PFSK-1 (cell line): Measurements from ENCODE around the gene TBPL2.

Source experiments
- POLR2AphosphoS5 ChIP-seq: IDR thresholded peaks from 2 replicates; pipeline ENCODE4 v1.6.1; 2012; ENCODE audit warnings: low read depth, mild to moderate bottlenecking, control low read depth, low read length, moderate library complexity
- REST ChIP-seq, 2 experiments: IDR thresholded peaks; 2 replicates each; pipeline versions ENCODE4 v1.6.1 to v1.8.0; 2011 to 2012; ENCODE audit warnings: low read depth in 2 of 2, low read length in 2 of 2, control low read depth in 1 of 2, inconsistent platforms in 1 of 2, mild to moderate bottlenecking in 1 of 2, moderate library complexity in 1 of 2; ENCODE audit not compliant: insufficient read depth in 1 of 2
- SIN3A ChIP-seq: IDR thresholded peaks from 2 replicates; pipeline ENCODE4 v1.6.1; 2012; ENCODE audit warnings: mild to moderate bottlenecking, low read length, moderate library complexity, borderline replicate concordance; ENCODE audit not compliant: insufficient read depth
- TAF1 ChIP-seq: IDR thresholded peaks from 2 replicates; pipeline ENCODE4 v1.6.1; 2012; ENCODE audit warnings: low read length, control low read depth, borderline replicate concordance; ENCODE audit not compliant: insufficient read depth

GRCh38 chr14:55410876-55411275 is 29.5 kb downstream of the TBPL2 start:
- TF ChIP-seq POLR2AphosphoS5 (no peak), REST (IDR thresholded peaks at IDR 0.05; ENCODE audit: insufficient read depth in 1 of 2, low read depth in 2 of 2, low read length in 2 of 2) (no peak), TAF1 (no peak), SIN3A (no peak)
